ENCODE data around the gene SEPTIN5. TPM values are rescaled to one million over a fixed set of nuclear protein-coding genes. Genes with fewer than 3 reads are reported as not detected.

The SEPTIN5 gene
- total RNA-seq, 1 donor from 2014 or later: 7.3 TPM

- Mint-ChIP-seq H3K27me3 (ENCODE audit: low read depth, unreplicated experiment) (peaks cover 52% of the 10 kb centered on the region), H3K4me1 (ENCODE audit: low read depth, unreplicated experiment) (peaks cover 5% of the 10 kb centered on the region), H3K4me3 (ENCODE audit: unreplicated experiment) (no peak overlapping the region), H3K36me3 (ENCODE audit: low read depth, unreplicated experiment) (peaks cover 5% of the 10 kb centered on the region), H3K27ac (ENCODE audit: unreplicated experiment) (no peak overlapping the region), H3K9me3 (ENCODE audit: unreplicated experiment) (peaks cover 18% of the 10 kb centered on the region)
- Histone ChIP-seq H3K9me3 (ENCODE audit: insufficient read depth, low read depth, low read length) (peaks cover 3% of the 10 kb centered on the region), H2AFZ (ENCODE audit: low read depth, low read length) (no peak overlapping the region), H3K36me3 (ENCODE audit: insufficient read depth, low read length) (no peaks in the 10 kb centered on the region), H4K20me1 (ENCODE audit: insufficient read depth, low read length) (peaks cover 23% of the 10 kb centered on the region), H3K27ac (ENCODE audit: low read depth, low read length) (no peak overlapping the region), H3K4me1 (ENCODE audit: insufficient read depth, low read length) (peaks cover 6% of the 10 kb centered on the region), H3K9ac (ENCODE audit: low read length) (no peak overlapping the region), H3K4me3 (ENCODE audit: insufficient read depth, low read depth, low read length) (no peak overlapping the region), H3K27me3 (ENCODE audit: insufficient read depth, low read length) (peaks cover 78% of the 10 kb centered on the region), H3K79me2 (ENCODE audit: insufficient read depth, low read length) (no peaks in the 10 kb centered on the region), H3K4me2 (ENCODE audit: low read length) (no peak overlapping the region)
- FAIRE-seq (no peak), DNase-seq (ENCODE audit: low read depth) (no peak)
- no peak for TF ChIP-seq CTCF (IDR thresholded peaks at IDR 0.05; ENCODE audit: insufficient read depth, low read depth, low read length)
- TF ChIP-seq EZH2 (IDR thresholded peaks at IDR 0.05; ENCODE audit: insufficient read depth, low read length): no peak
Measured at GRCh38 chr22:19763458-19764298, 49.4 kb downstream of the SEPTIN5 start.

GRCh38 chr22:19764299-19764593 is 49.9 kb downstream of the SEPTIN5 start:
- no peak overlapping the region for H3K4me3 ChIP-seq (ENCODE audit: insufficient read depth, low read depth, low read length)
- H3K4me1 ChIP-seq (ENCODE audit: insufficient read depth, low read length): peaks cover 5% of the 10 kb centered on the region
- H3K9me3 ChIP-seq (ENCODE audit: insufficient read depth, low read depth, low read length): peaks cover 3% of the 10 kb centered on the region
- no peak overlapping the region for H3K4me3 Mint-ChIP-seq (ENCODE audit: unreplicated experiment)
- H4K20me1 ChIP-seq (ENCODE audit: insufficient read depth, low read length): peaks cover 23% of the 10 kb centered on the region
- no peak overlapping the region for H3K27ac ChIP-seq (ENCODE audit: low read depth, low read length)
- peaks cover 18% of the 10 kb centered on the region for H3K9me3 Mint-ChIP-seq (ENCODE audit: unreplicated experiment)
- no peaks in the 10 kb centered on the region for H3K36me3 ChIP-seq (ENCODE audit: insufficient read depth, low read length)
- no peak for TF ChIP-seq CTCF (IDR thresholded peaks at IDR 0.05; ENCODE audit: insufficient read depth, low read depth, low read length)
- TF ChIP-seq EZH2 (IDR thresholded peaks at IDR 0.05; ENCODE audit: insufficient read depth, low read length): no peak
- H3K27me3 ChIP-seq (ENCODE audit: insufficient read depth, low read length): peaks cover 79% of the 10 kb centered on the region
- no peak overlapping the region for H2AFZ ChIP-seq (ENCODE audit: low read depth, low read length)
- peaks cover 57% of the 10 kb centered on the region for H3K27me3 Mint-ChIP-seq (ENCODE audit: low read depth, unreplicated experiment)
- peaks cover 5% of the 10 kb centered on the region for H3K4me1 Mint-ChIP-seq (ENCODE audit: low read depth, unreplicated experiment)
- no peaks in the 10 kb centered on the region for H3K79me2 ChIP-seq (ENCODE audit: insufficient read depth, low read length)
- no peak overlapping the region for H3K4me2 ChIP-seq (ENCODE audit: low read length)
- DNase-seq (ENCODE audit: low read depth): no peak
- no peak for FAIRE-seq
- H3K36me3 Mint-ChIP-seq (ENCODE audit: low read depth, unreplicated experiment): peaks cover 5% of the 10 kb centered on the region
- H3K27ac Mint-ChIP-seq (ENCODE audit: unreplicated experiment): no peak overlapping the region
- H3K9ac ChIP-seq (ENCODE audit: low read length): no peak overlapping the region

All from astrocyte (in vitro differentiated cells and primary cell).